HG02981 (cell line): Measurements from ENCODE around the gene ZSCAN1.

Experiments
- ATAC-seq: cut with Tn5 transposase; IDR thresholded peaks from one replicate; pipeline ENCODE4 v1.9.1; 2021; ENCODE audit warnings: mild to moderate bottlenecking, moderate library complexity; ENCODE audit not compliant: unreplicated experiment

Gene ZSCAN1

GRCh38 chr19:58038688-58039204 lies 4.9 kb downstream of the ZSCAN1 start:
- no peak for ATAC-seq

- ATAC-seq: no peak
Observed at GRCh38 chr19:58040751-58041525, 7.1 kb downstream of the ZSCAN1 start.

- ATAC-seq: no peak
Observed at GRCh38 chr19:58042495-58043340, 8.9 kb downstream of the ZSCAN1 start.

GRCh38 chr19:58044391-58044790 lies 10.6 kb downstream of the ZSCAN1 start:
- no peak for ATAC-seq

- no peak for ATAC-seq
Observed at GRCh38 chr19:58044886-58045285, 11.1 kb downstream of the ZSCAN1 start.

- ATAC-seq: no peak
Observed at GRCh38 chr19:58045411-58046050, 11.7 kb downstream of the ZSCAN1 start.

GRCh38 chr19:58046856-58047255 lies 13.0 kb downstream of the ZSCAN1 start:
- ATAC-seq: no peak

GRCh38 chr19:58047672-58048071 lies 13.8 kb downstream of the ZSCAN1 start:
- no peak for ATAC-seq

- no peak for ATAC-seq
Observed at GRCh38 chr19:58052256-58052655, 18.4 kb downstream of the ZSCAN1 start.

GRCh38 chr19:58053480-58054156 lies 19.8 kb downstream of the ZSCAN1 start:
- ATAC-seq: no peak

- ATAC-seq: no peak
Observed at GRCh38 chr19:58054901-58055874, 21.4 kb downstream of the ZSCAN1 start.

GRCh38 chr19:58056261-58056660 lies 22.4 kb downstream of the ZSCAN1 start:
- ATAC-seq: no peak

- ATAC-seq: no peak
Observed at GRCh38 chr19:58056861-58057260, 23.0 kb downstream of the ZSCAN1 start.

- no peak for ATAC-seq
Observed at GRCh38 chr19:58058467-58058866, 24.6 kb downstream of the ZSCAN1 start.

- ATAC-seq: no peak
Observed at GRCh38 chr19:58059003-58059670, 25.3 kb downstream of the ZSCAN1 start, which contains the start of gene ZNF135. Gene ZNF135 (plus strand): TSS chr19:58059282. CDS start chr19:58060003, 721 bp downstream.

GRCh38 chr19:58059671-58060078 lies 25.9 kb downstream of the ZSCAN1 start:
- ATAC-seq: no peak

GRCh38 chr19:58060231-58060630 lies 26.4 kb downstream of the ZSCAN1 start:
- no peak for ATAC-seq

GRCh38 chr19:58063712-58064111 lies 29.9 kb downstream of the ZSCAN1 start:
- ATAC-seq: no peak
